ENCODE data around the gene PWP2. TPM values are rescaled to one million over a fixed set of nuclear protein-coding genes. Genes with fewer than 3 reads are reported as not detected.

The PWP2 gene
- total RNA-seq, 120 experiments from 2014 or later, result 1.7 to 49.2 (median 15.0) TPM

Other genes starting within 250 kb of the PWP2 start
- gene AGPAT3, start 242.2 kb upstream of the PWP2 start, total RNA-seq, result 100 to 1,000 TPM in 106 of 120 experiments, 10 to 100 TPM in 14; 89.4 to 157 (median 110) TPM
- 100 to 1,000 TPM in 1 of 120 experiments, 10 to 100 TPM in 119; 49.1 to 103 (median 69.3) TPM for gene TRAPPC10, start 95.1 kb upstream of the PWP2 start, total RNA-seq
- gene GATD3, start 26.3 kb downstream of the PWP2 start, total RNA-seq, result 100 to 1,000 TPM in 4 of 120 experiments, 10 to 100 TPM in 108, 1 to 10 TPM in 8; 7.4 to 132 (median 19.8) TPM
- gene ICOSLG, start 133.5 kb downstream of the PWP2 start, total RNA-seq, result 10 to 100 TPM in 90 of 120 experiments, 1 to 10 TPM in 30; 2.8 to 60.9 (median 14.4) TPM
- gene DNMT3L, start 154.5 kb downstream of the PWP2 start, total RNA-seq, result not detected
- 1 to 10 TPM in 112 of 120 experiments, under 1 TPM in 8; 0.62 to 5.4 (median 2.0) TPM for gene AIRE, start 178.5 kb downstream of the PWP2 start, total RNA-seq
- gene PFKL, start 192.7 kb downstream of the PWP2 start, total RNA-seq, result 100 to 1,000 TPM; 102 to 205 (median 156) TPM
- gene CFAP410, start 232.0 kb downstream of the PWP2 start, total RNA-seq, result 10 to 100 TPM; 23.3 to 59.4 (median 39.0) TPM
- 10 to 100 TPM; 29.8 to 83.7 (median 54.3) TPM for gene TRPM2, start 246.2 kb downstream of the PWP2 start, total RNA-seq